Vagina (tissue), 2 donors: Measurements from ENCODE around the gene TBC1D8. TPM values are rescaled to one million over a fixed set of nuclear protein-coding genes. Genes with fewer than 3 reads are reported as not detected.
A peak's percentile ranks its signal among the peaks of the same experiment; 100 is the strongest.

Experiments used
- DNase-seq, 2 donors: peaks; one replicate each; pipeline ENCODE4 v3.0.0-alpha.2; 2017; ENCODE audit errors: extremely low spot score in 2 of 2
- H3K27ac ChIP-seq: fragments of 200-600 bp; sonication (generic); one replicate; pipeline ENCODE4 v1.5.1; 2019
- H3K27me3 ChIP-seq: fragments of 200-600 bp; sonication (generic); one replicate; pipeline ENCODE4 v1.5.1; 2019
- H3K36me3 ChIP-seq, 2 donors: fragments of 200-600 bp; sonication (generic); one replicate each; pipeline ENCODE4 v1.5.1; 2017 to 2019
- H3K4me1 ChIP-seq: fragments of 200-600 bp; sonication (generic); one replicate; pipeline ENCODE4 v1.5.1; 2019
- H3K4me3 ChIP-seq, 2 donors: fragments of 200-600 bp; sonication (generic); 1 replicate in 1 of 2; 2 replicates in 1 of 2; pipeline ENCODE4 v1.5.1; 2016 to 2019
- H3K9me3 ChIP-seq: fragments of 200-600 bp; sonication (generic); one replicate; pipeline ENCODE4 v1.5.1; 2019
- CTCF ChIP-seq, 3 experiments: fragments of 450-650 bp in 2 of 3; fragments of 200-600 bp in 1 of 3; sonication (generic) in 1 of 3; IDR thresholded peaks; one replicate each; pipeline ENCODE4 v1.5.1; 2017 to 2019; ENCODE audit warnings: antibody characterized with exemption in 3 of 3, mild to moderate bottlenecking in 2 of 3, moderate library complexity in 2 of 3
- POLR2A ChIP-seq, 2 donors: fragments of 450-650 bp; IDR thresholded peaks; one replicate each; pipeline ENCODE4 v1.6.1; 2017; ENCODE audit warnings: antibody characterized with exemption in 2 of 2, mild to moderate bottlenecking in 2 of 2, moderate library complexity in 2 of 2
- POLR2AphosphoS5 ChIP-seq, 2 donors: sonication (generic); formaldehyde crosslinking; IDR thresholded peaks; one replicate each; pipeline ENCODE4 v1.9.0; 2017; ENCODE audit warnings: antibody characterized with exemption in 2 of 2, mild to moderate bottlenecking in 2 of 2, low read depth in 1 of 2; ENCODE audit not compliant: insufficient read depth in 1 of 2
- intact Hi-C: fragments of 100-400 bp; cut with DNase I; formaldehyde crosslinking; loops from one replicate; pipeline ENCODE4 v1.15.1; 2023
- total RNA-seq: library from RNA; depleted of rRNA; stranded (reverse); fragments of >200 nt; gene quantifications from one replicate; pipeline ENCODE4 v1.2.3, GENCODE V29; 2016

TBC1D8 gene
- total RNA-seq = 72.2 TPM

- Histone ChIP-seq H3K4me1 (peaks cover 40% of the 10 kb centered on the region), H3K27ac (peak within 1 kb of the TSS; percentile 87), H3K4me3 (peak within 1 kb of the TSS; percentile 80 to 88), H3K9me3 (no peaks in the 10 kb centered on the region), H3K36me3 (no peaks in the 10 kb centered on the region), H3K27me3 (no peaks in the 10 kb centered on the region)
- no peak for DNase-seq
- TF ChIP-seq POLR2AphosphoS5 (IDR thresholded peaks at IDR 0.05; ENCODE audit: insufficient read depth in 1 of 2, low read depth in 1 of 2) = peak; percentile 6 to 65
- no peak for TF ChIP-seq CTCF (IDR thresholded peaks at IDR 0.05)
- TF ChIP-seq POLR2A (IDR thresholded peaks at IDR 0.05) = peak in 1 of 2 donors; percentile 77
- intact Hi-C loops = loop anchor here (2.0 kb wide), 1 partner anchor 141 kb away; no protein-coding TSS in a partner anchor
These were observed at the start of gene TBC1D8 for GRCh38 chr2:101151146-101151858. TSS of gene TBC1D8 (minus strand) at chr2:101151382. CDS start at chr2:101151253, 129 bp downstream.

- Histone ChIP-seq H3K36me3 (no peaks in the 10 kb centered on the region), H3K4me3 (no peak overlapping the region), H3K27me3 (no peaks in the 10 kb centered on the region), H3K4me1 (no peaks in the 10 kb centered on the region), H3K27ac (no peak overlapping the region), H3K9me3 (no peaks in the 10 kb centered on the region)
- DNase-seq = no peak
- intact Hi-C loops = no loop called here
- TF ChIP-seq POLR2AphosphoS5 (IDR thresholded peaks at IDR 0.05; ENCODE audit: insufficient read depth in 1 of 2, low read depth in 1 of 2) (peak in 1 of 2 donors; percentile 81), POLR2A (IDR thresholded peaks at IDR 0.05) (no peak)
These were observed 49.5 kb upstream of the TBC1D8 start for GRCh38 chr2:101200676-101201075.

GRCh38 chr2:101199251-101199791 is 48.1 kb upstream of the TBC1D8 start:
- H3K4me1 ChIP-seq = no peaks in the 10 kb centered on the region
- no peak overlapping the region for H3K27ac ChIP-seq
- TF ChIP-seq CTCF (IDR thresholded peaks at IDR 0.05) = no peak
- no peak for TF ChIP-seq POLR2AphosphoS5 (IDR thresholded peaks at IDR 0.05; ENCODE audit: insufficient read depth in 1 of 2, low read depth in 1 of 2)
- TF ChIP-seq POLR2A (IDR thresholded peaks at IDR 0.05) = no peak
- H3K4me3 ChIP-seq = no peak overlapping the region
- intact Hi-C loops = no loop called here
- H3K9me3 ChIP-seq = no peaks in the 10 kb centered on the region
- no peaks in the 10 kb centered on the region for H3K27me3 ChIP-seq
- DNase-seq = no peak
- H3K36me3 ChIP-seq = no peaks in the 10 kb centered on the region

- no peak for TF ChIP-seq POLR2AphosphoS5 (IDR thresholded peaks at IDR 0.05; ENCODE audit: insufficient read depth in 1 of 2, low read depth in 1 of 2)
- TF ChIP-seq CTCF (IDR thresholded peaks at IDR 0.05) = no peak
- TF ChIP-seq POLR2A (IDR thresholded peaks at IDR 0.05) = no peak
- no peaks in the 10 kb centered on the region for H3K36me3 ChIP-seq
- no peaks in the 10 kb centered on the region for H3K27me3 ChIP-seq
- intact Hi-C loops = no loop called here
- no peak for DNase-seq
- H3K4me1 ChIP-seq = no peaks in the 10 kb centered on the region
- H3K4me3 ChIP-seq = no peak overlapping the region
- no peak overlapping the region for H3K27ac ChIP-seq
- no peaks in the 10 kb centered on the region for H3K9me3 ChIP-seq
These were observed 46.6 kb upstream of the TBC1D8 start for GRCh38 chr2:101197814-101198213.

- Histone ChIP-seq H3K4me1 (no peaks in the 10 kb centered on the region), H3K27me3 (no peaks in the 10 kb centered on the region), H3K4me3 (no peak overlapping the region), H3K36me3 (no peaks in the 10 kb centered on the region), H3K9me3 (no peaks in the 10 kb centered on the region), H3K27ac (no peak overlapping the region)
- DNase-seq = no peak
- TF ChIP-seq POLR2A (IDR thresholded peaks at IDR 0.05) = no peak
- intact Hi-C loops = no loop called here
These were observed 46.1 kb upstream of the TBC1D8 start for GRCh38 chr2:101197215-101197745.
